ENCODE measurements around the gene ZNF425. TPM values are rescaled to one million over a fixed set of nuclear protein-coding genes. Genes with fewer than 3 reads are reported as not detected.

The ZNF425 gene
- total RNA-seq, 1 donor from 2014 or later = 0.44 TPM

Other genes starting within 250 kb of the ZNF425 start
- gene EZH2, start 242.0 kb downstream of the ZNF425 start, total RNA-seq = 120 and 126 TPM in 2 replicates
- gene PDIA4, start 97.8 kb downstream of the ZNF425 start, total RNA-seq = 137 and 138 TPM in 2 replicates
- 10.2 and 10.3 TPM in 2 replicates for gene ZNF786, start 35.6 kb downstream of the ZNF425 start, total RNA-seq
- 11.7 and 14.2 TPM in 2 replicates for gene ZNF398, start 21.1 kb upstream of the ZNF425 start, total RNA-seq
- 44.7 and 49.9 TPM in 2 replicates for gene ZNF282, start 69.2 kb upstream of the ZNF425 start, total RNA-seq
- gene ZNF212, start 113.3 kb upstream of the ZNF425 start, total RNA-seq = 18.0 and 18.7 TPM in 2 replicates
- 27.2 and 27.4 TPM in 2 replicates for gene ZNF783, start 135.9 kb upstream of the ZNF425 start, total RNA-seq

All from activated CD4-positive, alpha-beta T cell treated with anti-CD3 and anti-CD28 coated beads, Interleukin-2, amount 10 ng/mL, durations not matched to agents 24 days and 14 days (primary cell).